Measurements from ENCODE around the gene CLDN34. TPM values are rescaled to one million over a fixed set of nuclear protein-coding genes. Genes with fewer than 3 reads are reported as not detected.

The CLDN34 gene
- total RNA-seq, result not detected in 2 replicates
- total RNA-seq (2013), result not detected
- polyA plus RNA-seq, result not detected in 2 replicates
- not detected in 2 replicates for polyA minus RNA-seq

- no peak within 1 kb of the TSS for H3K27ac Mint-ChIP-seq
- H3K4me3 ChIP-seq (ENCODE audit: control extremely low read depth in 1 of 5, extremely low read depth in 1 of 5, insufficient read depth in 1 of 5, low read depth in 2 of 5, low read length in 4 of 5), result no peak within 1 kb of the TSS
- no peaks in the 10 kb centered on the region for H3K27me3 ChIP-seq (replicated peaks in 1 of 4; ENCODE audit: control extremely low read depth in 1 of 4, control insufficient read depth in 3 of 4, insufficient read depth in 4 of 4, low read length in 3 of 4)
- no peak within 1 kb of the TSS for H3K27ac ChIP-seq (ENCODE audit: low read length in 2 of 2)
- CTCF ChIA-PET, result no interaction called here
- no peaks in the 10 kb centered on the region for H3K9me3 Mint-ChIP-seq (ENCODE audit: insufficient read depth)
- TF ChIP-seq CTCF (IDR thresholded peaks at IDR 0.05) (no peak), EZH2 (IDR thresholded peaks at IDR 0.05; ENCODE audit: borderline replicate concordance, insufficient read depth, low read depth, low read length, poor library complexity, severe bottlenecking) (no peak)
- peaks cover 5% of the 10 kb centered on the region for H3K27me3 Mint-ChIP-seq
- intact Hi-C loops (cut with micrococcal nuclease), result no loop called here
- WGBS (ENCODE audit: insufficient coverage), result 96% methylated on average over 4 of the region's 16 CpGs
- H3K4me1 Mint-ChIP-seq, result no peaks in the 10 kb centered on the region
- H3K4me3 Mint-ChIP-seq, result no peak within 1 kb of the TSS
- H3K4me2 ChIP-seq (replicated peaks; ENCODE audit: low read depth, low read length, poor library complexity, severe bottlenecking), result no peak within 1 kb of the TSS
- ATAC-seq (ENCODE audit: low read depth), result no peak
- no peak for DNase-seq
- no peak within 1 kb of the TSS for H2AFZ ChIP-seq (ENCODE audit: insufficient read depth, low read depth, low read length, poor library complexity, severe bottlenecking)
- no peak within 1 kb of the TSS for H3K9ac ChIP-seq (ENCODE audit: low read length)
- POLR2A ChIA-PET, result no interaction called here
- no peaks in the 10 kb centered on the region for H3K79me2 ChIP-seq (ENCODE audit: control insufficient read depth, insufficient read depth, low read length)
- H3K4me1 ChIP-seq (ENCODE audit: control insufficient read depth in 2 of 2, insufficient read depth in 2 of 2, low read length in 2 of 2), result no peaks in the 10 kb centered on the region
- no peaks in the 10 kb centered on the region for H3K36me3 ChIP-seq (replicated peaks in 1 of 2; ENCODE audit: control extremely low read depth in 1 of 2, control insufficient read depth in 1 of 2, extremely low read depth in 1 of 2, insufficient read depth in 2 of 2, low read length in 1 of 2)
- H4K20me1 ChIP-seq (ENCODE audit: control insufficient read depth, insufficient read depth, low read length, poor library complexity, severe bottlenecking), result no peaks in the 10 kb centered on the region
- no peaks in the 10 kb centered on the region for H3K9me3 ChIP-seq (ENCODE audit: control extremely low read depth in 1 of 3, control insufficient read depth in 2 of 3, insufficient read depth in 1 of 3, low read length in 2 of 3)
Measured at GRCh38 chrX:9966775-9967408, at the start of gene CLDN34. CLDN34 (plus strand) TSS chrX:9967358; CDS start chrX:9967358, 0 bp downstream.

GRCh38 chrX:9917861-9918260 is 49.3 kb upstream of the CLDN34 start:
- no peak overlapping the region for H3K4me3 ChIP-seq (ENCODE audit: control extremely low read depth in 1 of 5, extremely low read depth in 1 of 5, insufficient read depth in 1 of 5, low read depth in 2 of 5, low read length in 4 of 5)
- ATAC-seq (ENCODE audit: low read depth) (no peak), DNase-seq (no peak)
- WGBS (ENCODE audit: insufficient coverage), result no CpG with 5 or more reads among the region's 5 CpGs
- no peak overlapping the region for H2AFZ ChIP-seq (ENCODE audit: insufficient read depth, low read depth, low read length, poor library complexity, severe bottlenecking)
- H3K27ac ChIP-seq (ENCODE audit: low read length in 2 of 2), result no peak overlapping the region
- ChIA-PET CTCF (no interaction called here), POLR2A (no interaction called here)
- no peaks in the 10 kb centered on the region for H3K9me3 Mint-ChIP-seq (ENCODE audit: insufficient read depth)
- no peaks in the 10 kb centered on the region for H3K4me1 ChIP-seq (ENCODE audit: control insufficient read depth in 2 of 2, insufficient read depth in 2 of 2, low read length in 2 of 2)
- H3K27me3 ChIP-seq (replicated peaks in 1 of 4; ENCODE audit: control extremely low read depth in 1 of 4, control insufficient read depth in 3 of 4, insufficient read depth in 4 of 4, low read length in 3 of 4), result no peaks in the 10 kb centered on the region
- no peak overlapping the region for H3K4me3 Mint-ChIP-seq
- H3K79me2 ChIP-seq (ENCODE audit: control insufficient read depth, insufficient read depth, low read length), result no peaks in the 10 kb centered on the region
- H4K20me1 ChIP-seq (ENCODE audit: control insufficient read depth, insufficient read depth, low read length, poor library complexity, severe bottlenecking), result no peaks in the 10 kb centered on the region
- intact Hi-C loops (cut with micrococcal nuclease), result no loop called here
- H3K9ac ChIP-seq (ENCODE audit: low read length), result no peak overlapping the region
- H3K9me3 ChIP-seq (ENCODE audit: control extremely low read depth in 1 of 3, control insufficient read depth in 2 of 3, insufficient read depth in 1 of 3, low read length in 2 of 3), result no peaks in the 10 kb centered on the region
- no peaks in the 10 kb centered on the region for H3K4me1 Mint-ChIP-seq
- H3K4me2 ChIP-seq (replicated peaks; ENCODE audit: low read depth, low read length, poor library complexity, severe bottlenecking), result no peak overlapping the region
- H3K36me3 ChIP-seq (replicated peaks in 1 of 2; ENCODE audit: control extremely low read depth in 1 of 2, control insufficient read depth in 1 of 2, extremely low read depth in 1 of 2, insufficient read depth in 2 of 2, low read length in 1 of 2), result no peaks in the 10 kb centered on the region
- TF ChIP-seq CTCF (IDR thresholded peaks at IDR 0.05) (no peak), EZH2 (IDR thresholded peaks at IDR 0.05; ENCODE audit: borderline replicate concordance, insufficient read depth, low read depth, low read length, poor library complexity, severe bottlenecking) (no peak)
- peaks cover 9% of the 10 kb centered on the region for H3K27me3 Mint-ChIP-seq
- H3K27ac Mint-ChIP-seq, result no peak overlapping the region
